SK-N-SH treated with all-trans-retinoic acid at 6 μM for 48 hours (cell line): ENCODE results near the gene CT47C1.
"Not testable (repeated sequence)": the region's sequence is repeated elsewhere in the genome, so short reads cannot be mapped to it uniquely, and the experiment has no call there.

Source experiments
- ATAC-seq: fragments of 200-7000 bp; cut with Tn5 transposase; 3 replicates; pipeline ENCODE4 v1.9.1; 2020; ENCODE audit warnings: mild to moderate bottlenecking, moderate library complexity
- ARNTL ChIP-seq: fragments of 450-650 bp; formaldehyde crosslinking; IDR thresholded peaks from 2 replicates; pipeline ENCODE4 v1.5.0; 2020; ENCODE audit warnings: low read depth, mild to moderate bottlenecking, moderate library complexity, borderline replicate concordance
- BACH2 ChIP-seq: fragments of 250-450 bp; sonication (Bioruptor Pico); IDR thresholded peaks from 2 replicates; pipeline ENCODE4 v1.9.0; 2021; ENCODE audit warnings: mild to moderate bottlenecking, borderline replicate concordance
- GLIS3 ChIP-seq: fragments of 250-450 bp; sonication (Bioruptor Pico); IDR thresholded peaks from 2 replicates; pipeline ENCODE4 v1.5.0; 2020; ENCODE audit warnings: mild to moderate bottlenecking, moderate library complexity
- ISL1 ChIP-seq: fragments of 250-450 bp; sonication (Bioruptor Pico); IDR thresholded peaks from 2 replicates; pipeline ENCODE4 v2.1.2; 2022; ENCODE audit warnings: mild to moderate bottlenecking, moderate library complexity
- OSR1 ChIP-seq: fragments of 250-450 bp; sonication (Bioruptor Pico); IDR thresholded peaks from 2 replicates; pipeline ENCODE4 v1.8.0; 2022; ENCODE audit warnings: moderate library complexity, mild to moderate bottlenecking, inconsistent platforms
- PPARA ChIP-seq: fragments of 250-450 bp; sonication (Bioruptor Pico); IDR thresholded peaks from 2 replicates; pipeline ENCODE4 v1.5.0; 2020; ENCODE audit warnings: mild to moderate bottlenecking, borderline replicate concordance
- RARB ChIP-seq: fragments of 250-450 bp; sonication (Bioruptor Pico); IDR thresholded peaks from 2 replicates; pipeline ENCODE4 v1.8.0; 2021; ENCODE audit warnings: mild to moderate bottlenecking, moderate library complexity
- SNAI2 ChIP-seq: fragments of 250-450 bp; sonication (Bioruptor Pico); IDR thresholded peaks from 2 replicates; pipeline ENCODE4 v1.5.0; 2020; ENCODE audit warnings: mild to moderate bottlenecking, moderate library complexity
- TCF4 ChIP-seq: fragments of 250-450 bp; sonication (Bioruptor Pico); IDR thresholded peaks from 2 replicates; pipeline ENCODE4 v1.8.0; 2021; ENCODE audit warnings: mild to moderate bottlenecking, moderate library complexity, borderline replicate concordance
- TOX ChIP-seq: fragments of 250-450 bp; sonication (Bioruptor Pico); IDR thresholded peaks from 2 replicates; pipeline ENCODE4 v1.8.0; 2021; ENCODE audit warnings: mild to moderate bottlenecking, moderate library complexity, borderline replicate concordance
- ZC3H10 ChIP-seq: fragments of 250-450 bp; sonication (Bioruptor Pico); IDR thresholded peaks from 2 replicates; pipeline ENCODE4 v1.5.1; 2021; ENCODE audit warnings: mild to moderate bottlenecking, moderate library complexity
- ZFP3 ChIP-seq: fragments of 250-450 bp; sonication (Bioruptor Pico); IDR thresholded peaks from 2 replicates; pipeline ENCODE4 v1.5.0; 2020; ENCODE audit warnings: mild to moderate bottlenecking, moderate library complexity
- ZNF565 ChIP-seq: fragments of 450-650 bp; formaldehyde crosslinking; conservative IDR thresholded peaks from 2 replicates; pipeline ENCODE4 v1.5.0; 2020; ENCODE audit warnings: low read depth, mild to moderate bottlenecking, moderate library complexity
- ZNF70 ChIP-seq: fragments of 450-650 bp; formaldehyde crosslinking; IDR thresholded peaks from 2 replicates; pipeline ENCODE4 v1.5.0; 2020; ENCODE audit warnings: mild to moderate bottlenecking, moderate library complexity
- TF ChIP-seq, protein P1 (sequence below): fragments of 250-450 bp; sonication (Bioruptor Pico); IDR thresholded peaks from 2 replicates; pipeline ENCODE4 v1.5.1; 2021; ENCODE audit warnings: mild to moderate bottlenecking, moderate library complexity
- TF ChIP-seq, protein P2 (sequence below): fragments of 250-450 bp; sonication (Bioruptor Pico); IDR thresholded peaks from 2 replicates; pipeline ENCODE4 v1.8.0; 2020; ENCODE audit warnings: mild to moderate bottlenecking, moderate library complexity, borderline replicate concordance
- TF ChIP-seq, protein P3 (sequence below): fragments of 250-450 bp; sonication (Bioruptor Pico); IDR thresholded peaks from 2 replicates; pipeline ENCODE4 v1.5.1; 2020; ENCODE audit warnings: low read depth, mild to moderate bottlenecking, moderate library complexity
- TF ChIP-seq, protein P4 (sequence below): fragments of 250-450 bp; sonication (Bioruptor Pico); IDR thresholded peaks from 2 replicates; pipeline ENCODE4 v1.8.0; 2021; ENCODE audit warnings: low read depth, mild to moderate bottlenecking, moderate library complexity, borderline replicate concordance
- TF ChIP-seq, protein P5 (sequence below): fragments of 250-450 bp; sonication (Bioruptor Pico); IDR thresholded peaks from 2 replicates; pipeline ENCODE4 v1.5.0; 2020; ENCODE audit warnings: mild to moderate bottlenecking, moderate library complexity

Gene CT47C1

DNA sequence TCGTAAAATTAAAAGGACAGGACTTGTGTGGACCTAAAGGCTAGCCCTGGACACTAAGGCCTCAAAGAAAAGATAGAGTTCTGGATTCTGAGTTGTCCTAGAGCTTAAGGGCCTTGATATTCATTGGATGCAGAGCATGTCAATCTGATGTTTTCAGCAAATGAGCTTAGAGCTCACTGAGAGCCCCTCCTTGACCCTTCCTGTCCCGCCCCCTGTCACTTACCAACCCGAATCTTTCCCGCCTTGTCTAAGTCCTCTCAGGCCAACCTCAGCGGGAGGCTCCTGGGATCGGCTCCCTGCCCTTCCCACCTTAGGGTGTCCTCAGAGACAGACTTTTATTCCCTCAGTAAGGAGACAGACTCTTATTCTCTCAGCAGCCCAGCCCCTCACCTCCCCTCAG lies at the start of gene CT47C1:
TSS of gene CT47C1 (plus strand) at position 250 of the 400 bp plus-strand sequence. CDS start 233 bp downstream, outside the sequence.
- no peak for ATAC-seq
- no peak for TF ChIP-seq ZNF565 (CRISPR knock-in tag)
- TF ChIP-seq, protein P1, sequence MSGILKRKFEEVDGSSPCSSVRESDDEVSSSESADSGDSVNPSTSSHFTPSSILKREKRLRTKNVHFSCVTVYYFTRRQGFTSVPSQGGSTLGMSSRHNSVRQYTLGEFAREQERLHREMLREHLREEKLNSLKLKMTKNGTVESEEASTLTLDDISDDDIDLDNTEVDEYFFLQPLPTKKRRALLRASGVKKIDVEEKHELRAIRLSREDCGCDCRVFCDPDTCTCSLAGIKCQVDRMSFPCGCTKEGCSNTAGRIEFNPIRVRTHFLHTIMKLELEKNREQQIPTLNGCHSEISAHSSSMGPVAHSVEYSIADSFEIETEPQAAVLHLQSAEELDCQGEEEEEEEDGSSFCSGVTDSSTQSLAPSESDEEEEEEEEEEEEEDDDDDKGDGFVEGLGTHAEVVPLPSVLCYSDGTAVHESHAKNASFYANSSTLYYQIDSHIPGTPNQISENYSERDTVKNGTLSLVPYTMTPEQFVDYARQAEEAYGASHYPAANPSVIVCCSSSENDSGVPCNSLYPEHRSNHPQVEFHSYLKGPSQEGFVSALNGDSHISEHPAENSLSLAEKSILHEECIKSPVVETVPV (CRISPR knock-in tag): no peak
- TF ChIP-seq, protein P2, sequence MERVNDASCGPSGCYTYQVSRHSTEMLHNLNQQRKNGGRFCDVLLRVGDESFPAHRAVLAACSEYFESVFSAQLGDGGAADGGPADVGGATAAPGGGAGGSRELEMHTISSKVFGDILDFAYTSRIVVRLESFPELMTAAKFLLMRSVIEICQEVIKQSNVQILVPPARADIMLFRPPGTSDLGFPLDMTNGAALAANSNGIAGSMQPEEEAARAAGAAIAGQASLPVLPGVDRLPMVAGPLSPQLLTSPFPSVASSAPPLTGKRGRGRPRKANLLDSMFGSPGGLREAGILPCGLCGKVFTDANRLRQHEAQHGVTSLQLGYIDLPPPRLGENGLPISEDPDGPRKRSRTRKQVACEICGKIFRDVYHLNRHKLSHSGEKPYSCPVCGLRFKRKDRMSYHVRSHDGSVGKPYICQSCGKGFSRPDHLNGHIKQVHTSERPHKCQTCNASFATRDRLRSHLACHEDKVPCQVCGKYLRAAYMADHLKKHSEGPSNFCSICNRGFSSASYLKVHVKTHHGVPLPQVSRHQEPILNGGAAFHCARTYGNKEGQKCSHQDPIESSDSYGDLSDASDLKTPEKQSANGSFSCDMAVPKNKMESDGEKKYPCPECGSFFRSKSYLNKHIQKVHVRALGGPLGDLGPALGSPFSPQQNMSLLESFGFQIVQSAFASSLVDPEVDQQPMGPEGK (CRISPR knock-in tag): no peak
- TF ChIP-seq SNAI2 (CRISPR knock-in tag): no peak
- no peak for TF ChIP-seq TOX (CRISPR knock-in tag)
- TF ChIP-seq ZC3H10 (CRISPR knock-in tag): no peak
- TF ChIP-seq ARNTL (CRISPR knock-in tag): no peak
- no peak for TF ChIP-seq PPARA
- TF ChIP-seq, protein P3, sequence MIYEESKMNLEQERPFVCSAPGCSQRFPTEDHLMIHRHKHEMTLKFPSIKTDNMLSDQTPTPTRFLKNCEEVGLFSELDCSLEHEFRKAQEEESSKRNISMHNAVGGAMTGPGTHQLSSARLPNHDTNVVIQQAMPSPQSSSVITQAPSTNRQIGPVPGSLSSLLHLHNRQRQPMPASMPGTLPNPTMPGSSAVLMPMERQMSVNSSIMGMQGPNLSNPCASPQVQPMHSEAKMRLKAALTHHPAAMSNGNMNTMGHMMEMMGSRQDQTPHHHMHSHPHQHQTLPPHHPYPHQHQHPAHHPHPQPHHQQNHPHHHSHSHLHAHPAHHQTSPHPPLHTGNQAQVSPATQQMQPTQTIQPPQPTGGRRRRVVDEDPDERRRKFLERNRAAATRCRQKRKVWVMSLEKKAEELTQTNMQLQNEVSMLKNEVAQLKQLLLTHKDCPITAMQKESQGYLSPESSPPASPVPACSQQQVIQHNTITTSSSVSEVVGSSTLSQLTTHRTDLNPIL: no peak
- no peak for TF ChIP-seq RARB (CRISPR knock-in tag)
- TF ChIP-seq, protein P4, sequence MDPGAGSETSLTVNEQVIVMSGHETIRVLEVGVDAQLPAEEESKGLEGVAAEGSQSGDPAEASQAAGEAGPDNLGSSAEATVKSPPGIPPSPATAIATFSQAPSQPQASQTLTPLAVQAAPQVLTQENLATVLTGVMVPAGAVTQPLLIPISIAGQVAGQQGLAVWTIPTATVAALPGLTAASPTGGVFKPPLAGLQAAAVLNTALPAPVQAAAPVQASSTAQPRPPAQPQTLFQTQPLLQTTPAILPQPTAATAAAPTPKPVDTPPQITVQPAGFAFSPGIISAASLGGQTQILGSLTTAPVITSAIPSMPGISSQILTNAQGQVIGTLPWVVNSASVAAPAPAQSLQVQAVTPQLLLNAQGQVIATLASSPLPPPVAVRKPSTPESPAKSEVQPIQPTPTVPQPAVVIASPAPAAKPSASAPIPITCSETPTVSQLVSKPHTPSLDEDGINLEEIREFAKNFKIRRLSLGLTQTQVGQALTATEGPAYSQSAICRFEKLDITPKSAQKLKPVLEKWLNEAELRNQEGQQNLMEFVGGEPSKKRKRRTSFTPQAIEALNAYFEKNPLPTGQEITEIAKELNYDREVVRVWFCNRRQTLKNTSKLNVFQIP (CRISPR knock-in tag): no peak
- TF ChIP-seq GLIS3 (CRISPR knock-in tag): no peak
- no peak for TF ChIP-seq BACH2 (CRISPR knock-in tag)
- TF ChIP-seq, protein P5, sequence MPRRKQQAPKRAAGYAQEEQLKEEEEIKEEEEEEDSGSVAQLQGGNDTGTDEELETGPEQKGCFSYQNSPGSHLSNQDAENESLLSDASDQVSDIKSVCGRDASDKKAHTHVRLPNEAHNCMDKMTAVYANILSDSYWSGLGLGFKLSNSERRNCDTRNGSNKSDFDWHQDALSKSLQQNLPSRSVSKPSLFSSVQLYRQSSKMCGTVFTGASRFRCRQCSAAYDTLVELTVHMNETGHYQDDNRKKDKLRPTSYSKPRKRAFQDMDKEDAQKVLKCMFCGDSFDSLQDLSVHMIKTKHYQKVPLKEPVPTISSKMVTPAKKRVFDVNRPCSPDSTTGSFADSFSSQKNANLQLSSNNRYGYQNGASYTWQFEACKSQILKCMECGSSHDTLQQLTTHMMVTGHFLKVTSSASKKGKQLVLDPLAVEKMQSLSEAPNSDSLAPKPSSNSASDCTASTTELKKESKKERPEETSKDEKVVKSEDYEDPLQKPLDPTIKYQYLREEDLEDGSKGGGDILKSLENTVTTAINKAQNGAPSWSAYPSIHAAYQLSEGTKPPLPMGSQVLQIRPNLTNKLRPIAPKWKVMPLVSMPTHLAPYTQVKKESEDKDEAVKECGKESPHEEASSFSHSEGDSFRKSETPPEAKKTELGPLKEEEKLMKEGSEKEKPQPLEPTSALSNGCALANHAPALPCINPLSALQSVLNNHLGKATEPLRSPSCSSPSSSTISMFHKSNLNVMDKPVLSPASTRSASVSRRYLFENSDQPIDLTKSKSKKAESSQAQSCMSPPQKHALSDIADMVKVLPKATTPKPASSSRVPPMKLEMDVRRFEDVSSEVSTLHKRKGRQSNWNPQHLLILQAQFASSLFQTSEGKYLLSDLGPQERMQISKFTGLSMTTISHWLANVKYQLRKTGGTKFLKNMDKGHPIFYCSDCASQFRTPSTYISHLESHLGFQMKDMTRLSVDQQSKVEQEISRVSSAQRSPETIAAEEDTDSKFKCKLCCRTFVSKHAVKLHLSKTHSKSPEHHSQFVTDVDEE (CRISPR knock-in tag): no peak
- TF ChIP-seq ZNF70 (CRISPR knock-in tag): no peak
- no peak for TF ChIP-seq OSR1
- no peak for TF ChIP-seq ISL1

DNA sequence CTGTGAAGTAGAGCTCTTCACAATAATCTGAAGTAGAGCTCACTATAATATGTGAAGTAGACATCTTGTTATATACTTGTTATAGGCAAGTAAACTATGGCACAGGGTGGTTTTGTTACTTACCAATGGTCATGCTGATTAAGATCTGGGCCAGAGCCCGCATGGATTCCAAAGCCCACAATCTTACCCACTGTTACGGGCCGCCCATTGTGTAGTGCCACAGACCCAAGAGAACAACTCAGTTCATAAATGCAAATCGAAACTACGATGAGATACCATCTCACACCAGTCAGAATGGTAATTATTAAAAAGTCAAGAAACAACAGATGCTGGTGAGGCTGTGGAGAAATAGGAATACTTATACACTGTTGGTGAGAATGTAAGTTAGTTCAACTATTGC lies 46.9 kb upstream of the CT47C1 start:
- no peak for ATAC-seq
- TF ChIP-seq BACH2 (CRISPR knock-in tag) (no peak), ZFP3 (CRISPR knock-in tag) (no peak), RARB (CRISPR knock-in tag) (no peak), TCF4 (CRISPR knock-in tag) (no peak)

DNA sequence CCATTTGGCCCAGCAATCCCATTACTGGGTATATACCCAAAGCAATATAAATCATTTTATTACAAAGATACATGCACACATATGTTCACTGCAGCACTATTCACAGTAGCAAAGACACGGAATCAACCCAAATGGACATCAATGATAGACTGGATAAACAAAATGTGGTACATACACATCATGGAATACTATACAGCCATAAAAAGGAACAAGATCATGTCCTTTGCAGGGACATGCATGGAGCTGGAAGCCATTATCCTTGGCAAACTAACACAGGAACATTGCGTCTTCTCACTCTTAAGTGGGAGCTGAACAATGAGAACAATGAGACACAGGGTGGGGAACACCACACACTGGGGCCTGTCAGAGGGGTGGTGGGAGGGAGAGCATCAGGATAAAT lies 46.4 kb upstream of the CT47C1 start:
- not testable (repeated sequence) for ATAC-seq

DNA sequence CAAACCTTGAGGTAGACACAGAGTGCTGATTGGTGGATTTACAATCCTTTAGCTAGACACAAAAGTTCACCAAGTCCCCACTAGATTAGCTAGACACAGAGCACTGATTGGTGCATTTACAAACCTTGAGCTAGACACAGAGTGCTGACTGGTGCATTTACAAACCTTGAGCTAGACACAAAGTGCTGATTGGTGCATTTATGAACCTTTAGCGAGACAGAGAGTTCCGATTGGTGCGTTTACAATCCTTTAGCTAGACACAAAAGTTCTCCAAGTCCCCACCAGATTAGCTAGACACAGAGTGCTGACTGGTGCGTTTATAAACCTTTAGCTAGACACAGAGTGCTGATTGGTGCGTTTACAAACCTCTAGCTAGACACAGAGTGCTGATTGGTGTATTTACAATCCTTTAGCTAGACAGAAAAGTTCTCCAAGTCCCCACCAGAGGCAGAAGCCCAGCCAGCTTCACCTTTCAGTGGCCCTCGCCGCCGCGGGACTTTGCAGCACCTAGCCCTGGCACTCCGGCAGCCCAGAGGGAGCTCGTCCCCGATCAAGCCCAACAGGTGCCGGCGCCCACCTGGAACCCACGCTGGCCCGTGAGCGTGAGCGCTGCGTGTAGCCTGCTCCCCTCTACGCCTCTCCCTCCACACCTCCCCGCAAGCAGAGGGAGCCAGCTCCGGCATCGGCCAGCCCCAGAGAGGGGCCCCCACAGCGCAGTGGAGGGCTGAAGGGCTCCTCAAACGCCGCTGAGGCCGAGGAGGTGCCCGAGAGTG lies 44.6 kb upstream of the CT47C1 start:
- not testable (repeated sequence) for ATAC-seq
